Stimulated activated CD8-positive, alpha-beta memory T cell treated with anti-CD3 and anti-CD28 coated beads, Interleukin-15, amount 100 ng/mL, for 24 hours (primary cell): ENCODE measurements around the gene AKAP12.

Source experiments
- DNase-seq: peaks from one replicate; pipeline ENCODE4 v3.0.0-alpha.2; 2020; ENCODE audit warnings: low read depth

AKAP12 gene

GRCh38 chr6:151239603-151240035 lies at the start of gene AKAP12:
AKAP12 (plus strand) TSS chr6:151239967; CDS start chr6:151240563, 596 bp downstream.
- no peak for DNase-seq

- no peak for DNase-seq
Observed at GRCh38 chr6:151191527-151191926, 48.2 kb upstream of the AKAP12 start.

GRCh38 chr6:151196555-151196954 lies 43.2 kb upstream of the AKAP12 start:
- DNase-seq = no peak

- DNase-seq = no peak
Observed at GRCh38 chr6:151197556-151197955, 42.2 kb upstream of the AKAP12 start.

- no peak for DNase-seq
Observed at GRCh38 chr6:151199991-151200390, 39.8 kb upstream of the AKAP12 start.

GRCh38 chr6:151205721-151206600 lies 33.8 kb upstream of the AKAP12 start:
- DNase-seq = no peak

- DNase-seq = no peak
Observed at GRCh38 chr6:151207674-151208073, 32.1 kb upstream of the AKAP12 start.

GRCh38 chr6:151209071-151209831 lies 30.5 kb upstream of the AKAP12 start:
- no peak for DNase-seq

GRCh38 chr6:151211075-151211474 lies 28.7 kb upstream of the AKAP12 start:
- no peak for DNase-seq

- no peak for DNase-seq
Observed at GRCh38 chr6:151213352-151213751, 26.4 kb upstream of the AKAP12 start.

- DNase-seq = no peak
Observed at GRCh38 chr6:151215999-151216398, 23.8 kb upstream of the AKAP12 start.

- DNase-seq = no peak
Observed at GRCh38 chr6:151216804-151217203, 23.0 kb upstream of the AKAP12 start.

- DNase-seq = no peak
Observed at GRCh38 chr6:151219192-151219591, 20.6 kb upstream of the AKAP12 start.

- no peak for DNase-seq
Observed at GRCh38 chr6:151224076-151224475, 15.7 kb upstream of the AKAP12 start.

- DNase-seq = no peak
Observed at GRCh38 chr6:151225919-151226318, 13.8 kb upstream of the AKAP12 start.

GRCh38 chr6:151228788-151229400 lies 10.9 kb upstream of the AKAP12 start:
- no peak for DNase-seq

- DNase-seq = no peak
Observed at GRCh38 chr6:151229401-151230276, 10.1 kb upstream of the AKAP12 start.

- no peak for DNase-seq
Observed at GRCh38 chr6:151230277-151230577, 9.5 kb upstream of the AKAP12 start.

- DNase-seq = no peak
Observed at GRCh38 chr6:151232899-151233298, 6.9 kb upstream of the AKAP12 start.

GRCh38 chr6:151233731-151234130 lies 6.0 kb upstream of the AKAP12 start:
- DNase-seq = no peak

GRCh38 chr6:151236668-151237401 lies 2.9 kb upstream of the AKAP12 start:
- no peak for DNase-seq
